Kidney glomerular epithelial cell (primary cell): ENCODE data around the gene EFNB2.
A peak's percentile ranks its signal among the peaks of the same experiment; 100 is the strongest.

Experiments
- DNase-seq: peaks from one replicate; lab custom pipeline; 2025; lab: John Stamatoyannopoulos, UW

Gene EFNB2

GRCh38 chr13:106484084-106484483 lies 51.4 kb downstream of the EFNB2 start:
- DNase-seq, result no peak

DNA sequence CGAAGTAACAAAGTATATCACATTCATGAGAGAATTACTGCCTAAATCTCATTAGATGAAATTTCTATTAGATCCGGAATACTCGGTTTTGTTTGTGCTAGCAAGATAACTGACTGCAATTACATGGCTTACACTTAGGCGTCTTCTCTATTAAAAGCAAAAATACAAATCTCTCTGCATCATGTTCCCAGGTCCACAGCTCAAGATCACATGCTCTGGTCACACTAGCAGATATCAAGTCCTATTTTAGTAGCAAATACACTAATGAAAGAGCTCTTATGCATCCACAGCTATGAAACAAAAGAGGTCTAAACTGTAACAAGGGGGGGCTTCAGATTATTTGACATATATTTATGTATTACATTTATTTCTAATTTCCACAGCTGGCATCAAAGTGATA lies 53.5 kb downstream of the EFNB2 start:
- DNase-seq, result no peak

DNA sequence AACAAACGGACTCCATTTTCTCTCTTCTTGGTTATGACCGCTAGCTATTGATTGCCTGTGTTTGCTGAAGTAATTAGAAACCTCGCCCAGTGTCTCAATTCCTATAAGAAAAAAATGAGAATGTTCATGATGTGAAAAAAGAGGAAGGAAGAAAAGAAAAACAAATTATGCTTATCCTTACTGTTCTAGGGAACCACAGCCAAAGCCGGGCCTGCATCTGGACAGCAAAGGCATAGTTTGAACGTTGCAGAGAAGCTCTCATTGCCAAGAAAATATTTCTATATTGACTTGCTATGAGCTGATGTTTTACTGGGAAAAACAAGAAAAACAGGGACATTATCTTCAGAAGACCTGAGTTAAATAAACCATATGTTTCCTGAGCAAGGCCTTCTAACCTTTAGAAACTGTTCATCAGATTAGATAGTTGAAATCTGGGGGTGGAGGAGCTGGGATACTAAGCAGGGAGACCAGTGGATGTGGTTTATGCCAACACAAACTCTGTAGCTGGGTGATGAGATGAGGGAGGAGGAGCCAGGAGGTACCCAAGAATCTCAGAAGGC lies 55.0 kb downstream of the EFNB2 start:
- no peak for DNase-seq

GRCh38 chr13:106479929-106480328 lies 55.5 kb downstream of the EFNB2 start:
- DNase-seq, result no peak

DNA sequence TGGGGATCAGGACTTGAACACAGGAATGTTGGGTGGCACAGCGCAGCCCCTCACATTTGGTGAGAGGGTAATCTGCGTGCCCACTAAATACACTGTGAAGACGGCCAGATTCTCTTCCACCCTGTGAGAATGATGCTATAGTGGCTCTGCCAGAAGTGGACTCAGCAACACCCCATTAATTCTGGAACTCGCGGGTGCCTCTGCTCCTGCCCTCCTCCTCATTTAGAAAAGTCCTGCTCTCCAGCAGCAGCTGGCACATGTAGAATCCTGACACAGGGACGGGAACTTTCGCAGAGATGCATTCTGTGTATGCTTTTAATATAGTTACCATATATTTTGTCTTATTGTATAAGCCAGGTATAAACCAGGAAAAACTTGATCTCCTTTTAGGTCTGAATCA lies 57.3 kb downstream of the EFNB2 start:
- no peak for DNase-seq

DNA sequence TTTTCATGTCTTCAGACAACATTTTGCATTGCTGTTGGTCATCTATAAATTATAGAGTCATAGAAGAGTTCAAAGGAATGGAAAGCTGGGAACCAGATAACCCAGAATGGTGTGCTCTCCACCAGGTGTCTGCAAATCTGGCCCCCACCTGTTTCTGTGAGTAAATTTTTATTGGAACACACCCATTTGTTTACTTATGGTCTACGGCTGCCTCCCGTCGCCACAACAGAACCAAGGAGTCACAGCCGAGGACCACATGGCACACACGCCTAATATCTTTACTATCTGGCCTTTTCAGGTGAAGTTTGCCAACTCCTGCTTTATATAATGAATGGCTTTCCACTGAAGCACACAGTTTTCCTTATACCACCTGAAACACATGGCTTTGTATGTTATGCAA lies 58.2 kb downstream of the EFNB2 start:
- DNase-seq, result no peak

DNA sequence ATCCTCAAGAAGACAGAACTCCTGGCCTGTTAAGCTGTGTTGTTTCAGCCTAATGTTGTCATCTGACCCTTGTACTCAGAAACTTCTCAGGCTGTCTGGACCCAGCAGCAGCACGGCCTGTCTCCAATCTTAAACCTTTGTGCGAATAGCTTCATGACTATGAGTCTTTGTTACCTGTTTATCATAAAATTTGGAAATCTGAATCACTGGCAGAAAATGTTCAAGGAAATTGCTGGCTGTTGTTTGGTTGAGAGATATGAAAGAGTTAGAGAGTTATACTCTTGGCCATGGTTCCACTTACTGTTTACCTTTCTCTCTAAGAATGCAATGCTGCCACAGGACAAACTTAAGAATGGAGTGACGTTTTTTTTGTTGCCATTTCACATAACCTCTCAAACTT lies 59.6 kb downstream of the EFNB2 start:
- DNase-seq, result no peak

- DNase-seq, result no peak
These were observed 60.5 kb downstream of the EFNB2 start for GRCh38 chr13:106474912-106475311.

- DNase-seq, result no peak
These were observed 62.3 kb downstream of the EFNB2 start for GRCh38 chr13:106473154-106473553.

DNA sequence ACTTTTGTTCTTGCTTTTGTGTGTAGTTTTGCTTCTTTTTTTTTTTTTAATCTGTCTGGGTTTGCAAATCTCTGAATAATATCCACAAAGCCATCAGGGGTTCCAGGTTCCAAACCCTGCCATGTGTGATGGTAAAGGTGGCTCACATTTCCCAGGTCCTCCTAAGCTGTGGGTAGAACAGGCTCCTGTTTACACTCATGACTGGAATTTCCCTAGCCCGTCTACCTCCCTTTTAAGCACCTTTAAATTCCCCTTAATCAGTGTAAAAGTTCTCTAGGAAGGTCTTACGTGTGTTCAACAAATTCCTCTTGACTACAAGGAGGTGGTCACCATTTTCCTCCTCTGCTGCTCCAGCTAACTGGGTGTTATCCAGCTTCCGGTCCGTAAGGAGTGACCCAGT lies 62.8 kb downstream of the EFNB2 start:
- DNase-seq, result no peak

GRCh38 chr13:106471957-106472543 lies 63.4 kb downstream of the EFNB2 start:
- DNase-seq, result peak; percentile 95

- no peak for DNase-seq
These were observed 64.9 kb downstream of the EFNB2 start for GRCh38 chr13:106470576-106470975.

- DNase-seq, result no peak
These were observed 66.5 kb downstream of the EFNB2 start for GRCh38 chr13:106468744-106469590.

DNA sequence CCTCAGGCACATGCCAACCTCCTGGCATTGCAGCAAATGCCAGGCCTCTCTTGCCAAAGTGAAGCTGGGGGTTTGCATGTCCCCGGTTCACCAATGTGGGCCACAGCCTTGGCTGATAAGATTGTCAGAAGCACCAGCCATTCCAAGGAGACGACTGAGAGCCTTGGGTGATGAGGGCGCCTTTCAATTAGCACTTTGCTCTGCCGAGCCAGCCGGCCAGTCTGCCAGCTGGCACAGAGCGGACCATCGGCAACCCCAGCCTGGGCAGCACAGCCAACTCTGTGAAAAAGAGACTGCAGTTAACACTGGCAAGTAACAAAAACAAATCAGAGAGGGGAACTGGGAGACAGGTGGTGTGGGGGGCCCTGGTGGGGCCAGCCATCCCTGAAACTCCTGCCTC lies 67.3 kb downstream of the EFNB2 start:
- DNase-seq, result no peak

DNA sequence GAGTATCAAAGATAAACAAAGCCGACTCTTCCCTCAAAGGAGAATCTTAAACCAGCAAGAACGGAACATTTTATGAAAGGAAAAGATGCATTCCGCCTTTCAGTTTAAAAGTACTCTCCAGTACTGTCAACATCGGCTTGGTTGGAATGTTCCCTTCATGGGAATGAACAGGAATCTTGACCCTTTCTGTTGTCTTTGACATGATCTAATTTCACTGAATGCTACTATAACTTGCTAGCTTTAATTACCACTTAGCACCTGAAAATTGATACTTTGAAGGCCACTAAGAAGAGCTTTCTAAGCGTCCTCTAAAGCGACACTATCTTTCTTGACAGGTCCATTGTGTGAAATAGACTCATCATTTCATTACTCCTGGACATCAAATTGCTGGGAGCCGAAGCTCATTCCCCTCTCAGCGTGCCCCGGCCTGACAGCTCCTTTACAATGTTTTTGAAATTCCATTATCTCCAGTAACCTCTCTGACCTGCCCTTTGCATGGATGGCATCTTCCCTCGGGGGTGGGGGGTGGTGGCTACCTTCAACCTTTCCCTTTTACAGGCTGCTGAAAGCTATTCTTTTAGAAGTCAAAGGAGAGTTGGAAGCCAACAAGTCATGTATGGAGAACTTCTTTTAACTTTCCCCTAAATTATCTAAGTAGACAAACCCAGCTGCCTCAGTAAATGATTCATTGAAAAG lies 67.9 kb downstream of the EFNB2 start:
- no peak for DNase-seq

DNA sequence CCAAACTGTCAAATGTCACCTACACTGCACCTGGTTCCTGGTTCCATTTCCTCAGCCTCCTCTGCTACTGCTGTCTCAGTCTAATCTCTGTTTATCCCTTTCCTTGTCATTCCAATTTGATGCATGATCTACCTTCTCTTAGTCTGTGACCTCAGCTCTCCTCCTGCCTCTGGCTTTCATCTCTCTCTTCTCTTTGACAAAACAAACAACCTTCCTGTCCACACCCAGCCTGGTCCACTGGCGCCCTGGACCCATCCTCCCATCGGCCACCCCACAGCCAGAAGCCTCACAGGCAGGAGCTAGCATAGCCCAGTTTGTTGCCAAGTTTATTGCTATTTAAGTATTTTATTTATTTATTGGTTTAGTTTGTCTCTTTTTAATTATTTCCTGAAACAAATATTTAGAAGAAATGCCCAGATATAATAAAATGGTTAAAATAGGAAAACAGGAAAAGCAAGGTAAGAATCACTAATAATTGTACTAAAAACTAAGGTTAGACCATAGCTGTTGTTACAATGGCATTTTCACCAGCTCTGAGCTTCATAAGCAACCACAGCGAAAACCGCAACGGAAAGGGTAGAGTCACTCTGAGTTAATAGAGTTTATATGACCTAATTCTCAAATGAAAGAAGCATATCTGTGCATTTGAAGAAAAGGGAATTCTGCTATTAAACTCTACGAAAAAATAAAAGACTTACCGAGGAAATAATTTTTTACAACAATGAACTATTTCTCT lies 68.6 kb downstream of the EFNB2 start:
- peak; percentile 29 for DNase-seq

DNA sequence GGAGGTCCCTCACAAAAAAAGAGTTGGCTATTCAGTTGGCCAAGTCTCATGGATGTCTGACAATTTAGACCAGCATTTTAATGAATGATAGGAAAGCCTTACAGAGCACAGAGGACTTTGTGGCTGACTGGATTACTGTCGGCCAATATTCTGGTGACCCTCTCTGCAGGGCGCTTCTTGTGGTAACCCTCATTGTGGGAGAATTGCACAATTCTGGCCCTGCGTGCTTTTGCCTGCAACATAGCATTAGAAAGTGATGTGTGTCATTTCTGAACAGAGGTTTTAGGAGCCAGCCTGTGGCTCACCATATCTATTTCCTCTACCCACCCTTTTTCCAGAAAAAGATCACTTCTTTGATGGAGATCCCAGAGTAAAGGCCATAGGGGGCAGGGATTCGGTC lies 71.4 kb downstream of the EFNB2 start:
- DNase-seq, result no peak

DNA sequence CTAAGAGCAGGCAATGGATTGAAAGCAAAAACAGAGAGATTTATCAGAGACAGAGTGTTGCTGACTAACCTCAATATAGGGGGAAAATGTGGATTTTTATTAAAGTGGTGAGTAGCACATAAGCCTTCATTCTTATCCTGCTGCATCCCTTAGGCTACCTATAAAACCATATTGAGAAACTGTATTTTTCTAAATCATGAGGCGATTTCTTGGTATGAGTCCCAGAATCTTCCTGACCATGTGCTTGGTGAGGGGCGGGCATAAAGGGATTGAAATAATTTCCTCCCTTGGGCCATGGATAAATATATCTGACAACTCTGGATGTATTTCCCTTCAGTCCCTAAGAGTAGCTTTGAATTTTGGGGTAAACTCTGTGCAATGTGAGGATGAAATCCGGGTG lies 72.8 kb downstream of the EFNB2 start:
- DNase-seq, result no peak

GRCh38 chr13:106455777-106456176 lies 79.7 kb downstream of the EFNB2 start:
- DNase-seq, result no peak

DNA sequence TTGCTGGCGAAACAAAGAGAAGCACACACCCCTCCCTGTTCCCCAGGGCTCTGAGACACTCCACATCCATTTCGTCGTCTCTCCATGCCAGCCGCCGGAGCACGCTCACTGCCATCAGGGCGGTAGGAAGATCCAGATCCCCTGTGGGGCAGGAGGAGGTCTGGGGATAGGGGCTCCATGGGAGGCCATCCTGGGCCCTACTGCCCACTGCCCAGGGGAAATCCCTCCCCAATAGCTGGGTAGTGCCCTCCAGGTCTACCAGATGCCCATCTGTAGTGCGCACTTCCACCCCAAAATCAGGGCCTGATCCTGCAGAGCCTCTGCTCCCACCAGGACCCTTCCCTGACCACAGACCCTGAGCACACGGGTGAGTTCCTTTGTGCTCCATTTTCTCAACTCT lies 80.3 kb downstream of the EFNB2 start:
- no peak for DNase-seq

DNA sequence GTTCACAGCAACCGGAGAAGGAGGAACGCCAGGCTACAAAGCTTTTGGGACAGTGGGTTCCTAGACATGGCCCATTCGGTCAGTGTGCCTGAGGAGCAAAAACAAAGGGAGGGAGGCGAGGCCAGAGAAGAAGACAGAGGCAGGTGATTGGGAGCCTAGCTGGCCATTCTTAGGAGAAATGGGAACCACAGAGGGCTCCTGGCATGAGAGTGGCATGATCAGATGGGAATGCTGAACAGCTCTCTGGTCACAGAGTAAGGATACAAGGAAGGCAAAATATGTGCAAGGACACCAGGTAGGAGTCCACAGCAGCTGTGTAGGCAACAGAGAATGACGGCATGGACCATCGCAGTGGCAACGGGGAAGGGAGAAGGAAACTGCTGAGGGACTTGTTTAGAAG lies 82.4 kb downstream of the EFNB2 start:
- no peak for DNase-seq

- no peak for DNase-seq
These were observed 84.5 kb downstream of the EFNB2 start for GRCh38 chr13:106450991-106451390.
